ENCODE data around the gene BSN. TPM values are rescaled to one million over a fixed set of nuclear protein-coding genes. Genes with fewer than 3 reads are reported as not detected.

Gene BSN, protein sequence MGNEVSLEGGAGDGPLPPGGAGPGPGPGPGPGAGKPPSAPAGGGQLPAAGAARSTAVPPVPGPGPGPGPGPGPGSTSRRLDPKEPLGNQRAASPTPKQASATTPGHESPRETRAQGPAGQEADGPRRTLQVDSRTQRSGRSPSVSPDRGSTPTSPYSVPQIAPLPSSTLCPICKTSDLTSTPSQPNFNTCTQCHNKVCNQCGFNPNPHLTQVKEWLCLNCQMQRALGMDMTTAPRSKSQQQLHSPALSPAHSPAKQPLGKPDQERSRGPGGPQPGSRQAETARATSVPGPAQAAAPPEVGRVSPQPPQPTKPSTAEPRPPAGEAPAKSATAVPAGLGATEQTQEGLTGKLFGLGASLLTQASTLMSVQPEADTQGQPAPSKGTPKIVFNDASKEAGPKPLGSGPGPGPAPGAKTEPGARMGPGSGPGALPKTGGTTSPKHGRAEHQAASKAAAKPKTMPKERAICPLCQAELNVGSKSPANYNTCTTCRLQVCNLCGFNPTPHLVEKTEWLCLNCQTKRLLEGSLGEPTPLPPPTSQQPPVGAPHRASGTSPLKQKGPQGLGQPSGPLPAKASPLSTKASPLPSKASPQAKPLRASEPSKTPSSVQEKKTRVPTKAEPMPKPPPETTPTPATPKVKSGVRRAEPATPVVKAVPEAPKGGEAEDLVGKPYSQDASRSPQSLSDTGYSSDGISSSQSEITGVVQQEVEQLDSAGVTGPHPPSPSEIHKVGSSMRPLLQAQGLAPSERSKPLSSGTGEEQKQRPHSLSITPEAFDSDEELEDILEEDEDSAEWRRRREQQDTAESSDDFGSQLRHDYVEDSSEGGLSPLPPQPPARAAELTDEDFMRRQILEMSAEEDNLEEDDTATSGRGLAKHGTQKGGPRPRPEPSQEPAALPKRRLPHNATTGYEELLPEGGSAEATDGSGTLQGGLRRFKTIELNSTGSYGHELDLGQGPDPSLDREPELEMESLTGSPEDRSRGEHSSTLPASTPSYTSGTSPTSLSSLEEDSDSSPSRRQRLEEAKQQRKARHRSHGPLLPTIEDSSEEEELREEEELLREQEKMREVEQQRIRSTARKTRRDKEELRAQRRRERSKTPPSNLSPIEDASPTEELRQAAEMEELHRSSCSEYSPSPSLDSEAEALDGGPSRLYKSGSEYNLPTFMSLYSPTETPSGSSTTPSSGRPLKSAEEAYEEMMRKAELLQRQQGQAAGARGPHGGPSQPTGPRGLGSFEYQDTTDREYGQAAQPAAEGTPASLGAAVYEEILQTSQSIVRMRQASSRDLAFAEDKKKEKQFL (N-terminal part only)
- total RNA-seq (2014; rRNA removed; shearing (Covaris generic)): 0.10 and 0.12 TPM in 2 replicates

DNA sequence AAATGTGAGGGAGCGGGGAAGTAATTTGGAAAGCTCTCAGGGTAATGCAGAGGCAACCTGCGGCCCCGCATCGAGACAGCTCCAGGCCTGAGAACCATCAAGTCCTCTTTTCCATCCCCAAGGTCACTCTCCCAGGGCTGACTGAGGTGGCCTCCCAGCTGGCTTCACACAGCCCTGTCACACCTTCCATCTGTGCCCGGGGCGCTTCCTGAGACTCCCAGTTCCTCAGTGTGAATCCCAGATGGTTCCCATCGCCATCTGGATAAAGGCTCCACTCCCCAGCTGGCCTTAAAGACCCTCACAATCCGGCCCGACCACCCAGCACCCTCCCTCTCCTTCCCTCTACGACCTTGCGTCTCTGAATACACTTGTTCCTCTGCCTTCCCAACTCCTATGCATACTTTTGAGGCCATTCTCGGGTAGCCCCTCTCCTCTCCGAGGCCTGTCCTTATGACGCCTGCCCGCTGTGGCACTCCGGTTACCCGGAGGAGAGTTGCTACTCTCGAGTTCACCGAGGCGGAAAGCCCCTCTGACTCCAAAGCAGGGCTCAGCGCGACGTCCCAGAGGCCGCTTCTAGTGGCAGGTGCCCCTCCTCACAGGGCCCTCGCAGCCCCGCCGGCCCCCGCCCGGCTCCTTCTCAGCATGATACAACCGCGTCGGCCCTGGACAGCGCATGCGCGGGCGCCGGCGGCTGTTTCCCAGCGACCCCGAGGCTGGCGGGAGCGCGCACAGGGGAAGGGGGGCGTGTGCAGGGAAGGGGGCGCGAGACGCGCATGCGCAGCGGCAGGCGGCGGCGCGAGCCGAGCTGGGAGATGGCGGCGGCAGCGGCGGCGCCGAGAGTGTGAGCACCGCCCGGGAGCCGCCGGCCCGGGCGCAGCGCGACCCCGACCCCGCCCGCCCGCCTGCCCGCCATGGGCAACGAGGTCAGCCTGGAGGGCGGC, at the start of gene BSN:
Gene BSN (plus strand): TSS at position 786 of the 941 bp plus-strand sequence. CDS start 126 bp downstream, at position 912.
- DNase-seq (ENCODE audit: low spot score): peak; percentile 70

DNA sequence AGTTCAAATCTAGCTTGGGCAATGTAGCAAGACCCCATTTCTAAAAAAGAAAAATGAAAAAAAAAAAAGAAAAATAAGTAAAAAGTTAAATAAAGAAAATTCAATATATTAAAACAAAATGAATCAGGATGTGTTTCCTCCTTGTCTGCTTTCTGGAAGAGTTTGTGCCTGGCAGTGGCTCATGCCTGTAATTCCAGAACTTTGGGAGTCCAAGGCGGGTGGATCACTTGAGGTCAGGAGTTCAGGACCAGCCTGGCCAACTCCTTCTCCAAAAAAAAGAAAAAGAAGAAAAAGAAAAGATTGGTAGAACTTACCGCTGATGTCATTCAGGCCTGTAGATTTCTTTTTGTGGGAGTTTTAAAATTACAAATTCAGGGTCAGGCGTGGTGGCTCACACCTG, 47.4 kb upstream of the BSN start:
- DNase-seq (ENCODE audit: low spot score): no peak

DNA sequence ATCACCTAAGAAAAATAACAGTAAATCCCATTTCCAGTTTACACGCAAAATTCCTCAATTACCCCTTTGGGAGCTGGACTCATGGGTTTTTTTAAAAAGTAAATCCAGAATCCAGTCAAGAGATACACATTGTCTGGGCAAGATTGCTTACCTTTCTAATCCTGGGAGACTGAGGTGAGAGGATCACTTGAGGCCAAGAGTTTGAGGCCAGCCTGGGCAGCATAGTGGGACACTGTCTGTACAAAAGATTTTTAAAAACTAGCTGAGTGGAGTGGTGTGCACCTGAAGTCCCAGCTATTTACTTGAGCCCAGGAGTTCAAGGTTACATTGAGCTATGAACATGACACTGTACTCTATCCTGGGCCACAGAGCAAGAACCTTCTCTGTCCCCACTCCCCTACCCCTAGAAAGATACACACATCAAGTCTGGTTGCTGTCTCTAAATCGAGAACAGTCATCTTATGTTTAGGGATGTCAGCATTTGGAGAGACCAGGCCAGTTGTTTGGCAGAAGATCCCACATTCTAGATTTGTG, 45.2 kb upstream of the BSN start:
- DNase-seq (ENCODE audit: low spot score): no peak

DNA sequence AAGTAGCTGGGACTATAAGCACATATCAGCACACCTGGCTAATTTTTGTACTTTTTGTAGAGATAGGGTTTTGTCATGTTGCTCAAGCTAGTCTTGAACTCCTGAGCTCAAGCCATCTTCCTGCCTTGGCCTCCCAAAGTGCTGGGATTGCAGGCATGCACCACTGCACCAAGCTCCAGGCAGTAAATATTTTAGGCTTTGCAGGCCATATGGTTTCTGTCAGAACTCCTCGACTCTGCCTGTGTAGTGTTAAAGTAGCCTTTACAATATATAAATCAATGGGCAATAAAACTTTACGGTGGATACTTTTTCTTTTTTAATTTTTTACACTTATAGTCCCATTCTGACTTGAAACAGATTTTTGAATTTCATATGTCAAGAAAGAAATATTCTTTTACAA, 42.6 kb upstream of the BSN start:
- no peak for DNase-seq (ENCODE audit: low spot score)

DNA sequence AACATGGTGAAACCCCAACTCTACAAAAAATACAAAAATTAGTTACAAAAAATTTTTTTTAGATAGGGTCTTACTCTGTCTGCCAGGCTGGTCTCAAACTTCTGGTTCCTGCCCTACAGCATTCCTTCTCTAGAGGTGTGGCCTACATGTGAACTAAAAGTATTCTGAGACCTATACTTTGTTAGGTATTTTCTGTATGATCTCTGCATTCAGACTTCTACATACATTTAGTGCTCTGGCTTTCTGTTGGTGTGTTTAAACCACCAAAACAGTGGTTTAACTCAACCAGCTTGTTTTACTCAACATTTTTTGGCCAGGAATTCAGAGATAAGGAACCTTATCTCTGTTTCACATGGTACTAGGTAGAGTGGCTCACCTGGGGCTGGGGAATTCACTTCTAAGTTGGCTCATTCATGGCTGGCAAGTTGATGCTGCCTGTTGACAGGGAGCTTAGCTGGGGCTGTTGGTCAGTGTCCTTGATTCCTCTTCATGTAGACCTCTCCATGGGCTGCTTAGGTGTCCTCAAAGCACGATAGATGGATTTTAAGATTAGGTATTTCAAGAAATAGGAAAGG, 41.4 kb upstream of the BSN start:
- no peak for DNase-seq (ENCODE audit: low spot score)

DNA sequence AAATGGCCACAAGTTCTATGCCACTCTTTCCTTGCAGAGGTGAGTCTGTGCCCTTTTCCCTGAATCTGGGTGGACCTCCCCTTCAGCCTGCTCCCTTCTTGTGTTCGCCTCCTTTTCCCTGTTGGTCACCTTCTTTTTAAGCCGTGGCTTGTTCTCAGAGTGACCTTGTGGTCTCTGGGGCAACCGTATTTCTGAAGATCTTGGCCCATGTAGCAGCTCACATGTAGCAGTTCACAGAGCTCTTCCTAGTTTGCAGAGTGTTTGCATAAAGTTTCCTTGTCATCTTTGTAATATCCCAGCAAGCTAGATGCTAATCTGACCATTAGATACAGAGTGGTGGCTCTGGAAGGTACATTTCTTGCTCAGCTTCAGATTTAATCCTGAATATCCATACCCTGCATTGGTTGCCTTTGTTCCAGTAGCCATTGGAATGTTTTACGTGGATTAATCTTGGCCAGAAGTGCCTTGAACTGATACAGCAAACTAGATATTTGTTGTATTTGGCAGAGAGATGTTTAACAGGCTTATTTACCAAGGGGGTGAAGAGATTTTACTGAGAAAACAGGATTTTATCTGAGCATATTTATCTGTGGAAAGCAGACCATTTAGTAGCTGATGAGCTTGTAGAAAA, 40.7 kb upstream of the BSN start:
- no peak for DNase-seq (ENCODE audit: low spot score)

DNA sequence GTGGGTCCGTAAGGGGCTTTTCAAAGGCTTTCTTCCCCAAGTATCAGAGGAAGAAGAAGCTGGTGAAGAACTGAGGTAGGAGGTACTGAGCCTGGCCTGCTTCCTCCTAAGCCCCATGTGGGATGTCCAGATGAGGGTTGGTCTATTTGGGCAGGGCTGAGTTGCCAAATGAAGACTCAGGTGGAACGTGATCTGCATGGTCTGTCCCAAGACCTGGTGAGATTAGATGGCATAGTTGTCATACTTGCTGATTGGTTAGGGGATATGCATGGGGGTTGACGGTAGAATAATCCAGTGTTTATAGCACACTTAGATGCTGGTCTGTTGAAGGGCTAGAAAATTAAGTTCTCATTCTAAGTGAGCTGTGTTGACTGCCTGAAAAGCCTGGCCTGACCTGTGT, 36.3 kb upstream of the BSN start:
- DNase-seq (ENCODE audit: low spot score): no peak

DNA sequence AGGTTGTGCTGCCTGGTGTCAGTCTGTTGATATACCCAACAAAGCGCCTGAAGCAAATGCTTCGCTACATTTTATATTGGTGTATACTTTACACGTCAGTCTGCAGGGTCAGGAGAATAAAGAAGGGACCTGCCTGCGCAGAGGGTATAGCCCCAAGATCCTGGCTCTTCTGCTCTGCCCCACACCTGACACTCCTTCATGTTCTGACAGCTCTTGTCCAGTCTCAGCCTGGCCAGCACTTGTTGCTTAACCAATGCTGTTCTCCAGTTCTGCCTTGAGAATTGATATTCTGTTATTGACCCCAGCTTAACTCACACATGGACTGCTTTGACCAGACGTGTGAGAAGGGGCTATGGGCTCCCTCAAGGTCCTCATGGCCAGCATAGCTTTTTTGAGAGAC, 35.8 kb upstream of the BSN start:
- DNase-seq (ENCODE audit: low spot score): no peak

DNA sequence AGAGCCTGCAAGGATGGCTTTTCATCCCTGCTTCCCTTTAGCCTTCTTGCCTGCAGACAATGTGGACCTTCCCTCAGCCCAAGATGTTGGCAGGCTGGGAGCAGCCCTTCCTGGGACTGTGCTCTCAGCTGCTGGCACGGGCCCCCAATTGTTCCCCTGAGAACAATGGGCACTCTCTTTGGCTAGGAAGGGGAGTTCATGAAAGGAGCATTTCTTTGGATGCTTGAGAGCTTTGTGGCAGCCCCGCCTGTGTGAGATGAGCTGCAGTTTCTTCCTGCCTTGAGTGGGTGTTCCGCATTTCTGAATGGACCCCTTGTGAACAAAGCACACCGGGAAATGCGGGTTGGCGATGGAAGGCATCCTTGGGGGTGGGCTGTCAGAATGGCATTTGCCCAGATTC, 35.0 kb upstream of the BSN start:
- DNase-seq (ENCODE audit: low spot score): no peak

DNA sequence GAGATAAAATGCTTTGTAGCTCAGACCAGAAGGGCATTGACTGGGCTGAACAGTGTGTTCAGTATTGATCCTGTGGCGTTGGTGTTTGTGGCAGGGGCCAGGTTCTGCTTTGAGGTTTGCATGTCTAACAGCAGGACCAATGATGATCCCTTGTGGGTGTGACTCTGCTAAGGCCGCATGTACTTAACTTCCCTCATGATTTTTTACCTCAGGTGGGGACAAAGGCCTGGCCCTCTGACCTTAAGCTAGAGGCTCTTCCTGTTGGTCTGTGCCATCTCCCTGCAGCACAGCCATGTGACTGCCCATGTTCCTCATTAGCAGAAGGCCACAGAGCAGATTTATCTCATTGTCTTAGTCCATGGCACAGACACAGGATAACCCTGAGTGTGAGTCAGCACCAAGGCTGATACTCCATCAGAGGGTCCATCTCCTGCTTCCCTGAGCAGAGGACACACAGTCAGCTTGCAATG, 34.3 kb upstream of the BSN start:
- no peak for DNase-seq (ENCODE audit: low spot score)

DNA sequence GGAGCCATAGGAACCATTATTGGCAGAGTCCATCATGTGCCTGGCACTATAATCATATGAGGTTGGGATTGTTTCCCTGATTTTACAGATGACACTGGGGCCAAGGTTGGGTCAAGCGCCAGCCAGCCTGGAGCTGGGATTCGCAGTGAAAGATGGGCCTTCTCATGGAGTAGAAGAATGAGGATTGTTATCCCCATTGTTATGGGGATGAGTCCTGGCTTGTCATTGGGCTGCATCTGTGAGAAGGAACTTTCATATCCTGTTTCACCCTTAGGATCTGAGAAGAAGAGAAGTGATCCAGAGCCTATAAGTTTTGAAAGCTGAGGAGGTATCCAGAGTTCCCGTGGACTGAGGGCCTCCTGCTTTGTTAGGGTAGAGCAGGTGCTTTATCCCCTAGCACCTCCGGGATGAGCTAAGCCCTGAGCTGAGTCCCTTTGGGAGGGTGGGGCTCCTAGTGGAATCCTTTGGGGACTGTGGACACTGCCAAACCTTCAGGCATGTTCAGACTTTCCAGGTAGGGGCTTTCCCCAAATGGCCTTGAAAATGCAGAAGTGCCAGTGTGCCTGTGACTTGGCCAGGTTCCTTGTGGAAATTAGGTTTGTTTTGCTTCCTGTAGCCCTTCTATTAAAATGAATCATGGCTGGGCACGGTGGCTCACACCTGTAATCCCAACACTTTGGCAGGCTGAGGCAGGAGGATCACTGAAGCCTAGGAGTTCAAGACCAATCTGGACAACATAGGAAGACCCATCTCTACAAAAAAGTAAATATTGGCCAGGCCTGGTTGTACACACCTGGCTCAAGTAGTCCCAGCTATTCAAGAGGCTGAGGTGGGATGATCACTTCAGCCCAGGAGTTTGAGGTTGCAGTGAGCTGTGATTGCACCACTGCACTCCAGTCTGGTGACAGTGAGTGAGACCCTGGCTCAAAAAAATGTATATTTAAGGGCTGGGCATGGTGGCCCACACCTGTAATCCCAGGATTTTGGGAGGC, 30.2 kb upstream of the BSN start:
- DNase-seq (ENCODE audit: low spot score): no peak

DNA sequence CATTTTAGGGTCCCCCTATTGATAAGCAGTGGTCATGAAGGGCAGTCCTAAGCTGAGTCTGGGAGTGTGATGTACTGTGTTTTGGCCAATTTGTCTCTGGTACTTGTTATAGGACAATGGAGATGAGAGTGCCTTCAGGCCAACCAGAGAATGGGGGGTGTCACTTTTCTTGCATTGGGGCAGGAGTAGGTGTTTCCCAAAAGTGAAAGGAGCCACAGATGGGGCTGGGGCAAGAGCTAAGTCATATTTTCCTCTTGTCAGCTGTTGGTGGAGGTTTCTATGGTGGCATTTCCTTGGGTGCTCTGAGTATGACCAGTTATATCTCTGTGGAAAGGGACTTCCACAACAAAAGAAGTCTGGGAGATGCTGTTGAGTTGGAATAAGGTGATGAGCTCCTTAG, 24.7 kb upstream of the BSN start:
- DNase-seq (ENCODE audit: low spot score): no peak

DNA sequence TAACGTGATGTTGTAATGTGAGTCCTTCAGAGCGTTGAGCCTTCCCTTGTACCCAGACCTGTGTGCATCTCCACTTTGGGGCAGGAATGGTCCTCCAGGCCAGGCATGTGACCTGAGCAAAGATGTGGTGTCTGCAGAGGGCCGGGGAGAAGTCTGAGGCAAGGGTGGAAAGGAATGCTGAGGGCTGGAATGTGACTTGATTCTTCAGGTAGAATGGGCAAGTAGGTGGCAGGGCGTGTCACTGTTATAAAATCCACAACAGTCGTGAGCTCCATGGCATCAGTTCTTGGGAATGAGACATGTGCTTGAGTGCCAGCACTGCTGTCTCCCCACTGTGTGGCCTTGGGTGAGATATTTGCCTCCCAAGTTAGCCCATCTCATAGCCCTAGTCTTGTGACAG, 24.0 kb upstream of the BSN start:
- DNase-seq (ENCODE audit: low spot score): no peak

DNA sequence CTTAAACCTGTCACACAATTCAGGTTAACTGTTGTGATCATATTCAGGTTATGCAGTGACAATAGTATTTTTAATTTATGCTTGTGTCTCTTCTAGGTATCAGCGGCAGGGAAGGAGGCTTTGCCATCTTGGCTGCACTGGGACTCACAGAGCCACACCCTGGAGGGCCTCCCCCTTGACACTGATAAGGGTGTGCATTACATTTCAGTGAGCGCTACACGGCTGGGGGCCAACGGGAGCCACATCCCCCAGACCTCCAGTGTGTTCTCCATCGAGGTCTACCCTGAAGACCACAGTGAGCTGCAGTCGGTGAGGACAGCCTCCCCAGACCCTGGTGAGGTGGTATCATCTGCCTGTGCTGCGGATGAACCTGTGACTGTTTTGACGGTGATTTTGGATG, 23.6 kb upstream of the BSN start:
- DNase-seq (ENCODE audit: low spot score): no peak

DNA sequence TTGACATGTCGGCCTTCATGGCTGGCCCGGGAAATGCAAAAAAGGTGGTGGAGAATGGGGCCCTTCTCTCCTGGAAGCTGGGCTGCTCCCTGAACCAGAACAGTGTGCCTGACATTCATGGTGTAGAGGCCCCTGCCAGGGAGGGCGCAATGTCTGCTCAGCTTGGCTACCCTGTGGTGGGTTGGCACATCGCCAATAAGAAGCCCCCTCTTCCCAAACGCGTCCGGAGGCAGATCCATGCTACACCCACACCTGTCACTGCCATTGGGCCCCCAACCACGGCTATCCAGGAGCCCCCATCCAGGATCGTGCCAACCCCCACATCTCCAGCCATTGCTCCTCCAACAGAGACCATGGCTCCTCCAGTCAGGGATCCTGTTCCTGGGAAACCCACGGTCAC, 23.1 kb upstream of the BSN start:
- no peak for DNase-seq (ENCODE audit: low spot score)

DNA sequence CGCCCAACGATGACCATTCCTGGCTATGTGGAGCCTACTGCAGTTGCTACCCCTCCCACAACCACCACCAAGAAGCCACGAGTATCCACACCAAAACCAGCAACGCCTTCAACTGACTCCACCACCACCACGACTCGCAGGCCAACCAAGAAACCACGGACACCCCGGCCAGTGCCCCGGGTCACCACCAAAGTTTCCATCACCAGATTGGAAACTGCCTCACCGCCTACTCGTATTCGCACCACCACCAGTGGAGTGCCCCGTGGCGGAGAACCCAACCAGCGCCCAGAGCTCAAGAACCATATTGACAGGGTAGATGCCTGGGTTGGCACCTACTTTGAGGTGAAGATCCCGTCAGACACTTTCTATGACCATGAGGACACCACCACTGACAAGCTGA, 22.6 kb upstream of the BSN start:
- no peak for DNase-seq (ENCODE audit: low spot score)

DNA sequence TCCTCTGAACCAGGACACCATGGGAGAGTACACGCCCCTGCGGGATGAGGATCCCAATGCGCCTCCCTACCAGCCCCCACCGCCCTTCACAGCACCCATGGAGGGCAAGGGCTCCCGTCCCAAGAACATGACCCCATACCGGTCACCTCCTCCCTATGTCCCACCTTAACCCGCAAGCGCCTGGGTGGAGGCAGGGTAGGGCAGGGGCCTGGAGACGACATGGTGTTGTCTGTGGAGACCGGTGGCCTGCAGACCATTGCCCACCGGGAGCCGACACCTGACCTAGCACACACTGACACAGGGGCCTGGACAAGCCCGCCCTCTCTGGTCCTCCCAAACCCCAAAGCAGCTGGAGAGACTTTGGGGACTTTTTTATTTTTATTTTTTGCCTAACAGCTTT, 21.2 kb upstream of the BSN start:
- DNase-seq (ENCODE audit: low spot score): no peak

DNA sequence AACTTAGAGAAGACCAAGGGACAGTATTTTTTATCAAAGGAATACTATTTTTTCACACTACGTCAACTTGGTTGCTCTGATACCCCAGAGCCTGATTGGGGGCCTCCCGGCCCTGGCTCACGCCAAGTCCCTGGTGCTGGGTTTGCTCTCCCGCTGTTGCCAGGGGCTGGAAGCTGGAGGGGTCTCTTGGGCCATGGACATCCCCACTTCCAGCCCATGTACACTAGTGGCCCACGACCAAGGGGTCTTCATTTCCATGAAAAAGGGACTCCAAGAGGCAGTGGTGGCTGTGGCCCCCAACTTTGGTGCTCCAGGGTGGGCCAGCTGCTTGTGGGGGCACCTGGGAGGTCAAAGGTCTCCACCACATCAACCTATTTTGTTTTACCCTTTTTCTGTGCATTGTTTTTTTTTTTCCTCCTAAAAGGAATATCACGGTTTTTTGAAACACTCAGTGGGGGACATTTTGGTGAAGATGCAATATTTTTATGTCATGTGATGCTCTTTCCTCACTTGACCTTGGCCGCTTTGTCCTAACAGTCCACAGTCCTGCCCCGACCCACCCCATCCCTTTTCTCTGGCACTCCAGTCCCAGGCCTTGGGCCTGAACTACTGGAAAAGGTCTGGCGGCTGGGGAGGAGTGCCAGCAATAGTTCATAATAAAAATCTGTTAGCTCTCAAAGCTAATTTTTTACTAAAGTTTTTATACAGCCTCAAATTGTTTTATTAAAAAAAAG, 20.3 kb upstream of the BSN start:
- no peak for DNase-seq (ENCODE audit: low spot score)
